Common myeloid progenitor, CD34-positive (primary cell): Measurements from ENCODE around the gene NCKAP5L.

Source experiments
- CTCF ChIA-PET: fragments of 350-600 bp; sonication (Branson Sonifier 250); formaldehyde crosslinking; loops from one replicate; lab custom pipeline; 2021; ENCODE audit warnings: antibody characterized with exemption; lab: Charles Lee
- POLR2A ChIA-PET: fragments of 350-600 bp; sonication (Branson Sonifier 250); formaldehyde crosslinking; loops from one replicate; lab custom pipeline; 2021; ENCODE audit warnings: antibody characterized with exemption; lab: Charles Lee
- DNase-seq, 3 donors: peaks; one replicate each; pipeline versions ENCODE4 v3.0.0 to v3.0.0-alpha.2; 2013
- H3K27ac ChIP-seq, 2 experiments: 1 replicate in 1 of 2; 2 replicates in 1 of 2; pipeline ENCODE4 v1.7.0; 2013; ENCODE audit warnings: inconsistent platforms in 2 of 2, low read length in 2 of 2, mild to moderate bottlenecking in 2 of 2, low read depth in 1 of 2, moderate library complexity in 1 of 2; ENCODE audit not compliant: severe bottlenecking in 2 of 2, insufficient read depth in 1 of 2, poor library complexity in 1 of 2
- H3K27me3 ChIP-seq, 5 experiments: replicated peaks in 2 of 5; 1 replicate in 3 of 5; 2 replicates in 2 of 5; pipeline versions ENCODE4 v1.6.1 to v1.7.0; 2013; ENCODE audit warnings: low read length in 4 of 5, mild to moderate bottlenecking in 2 of 5, moderate library complexity in 2 of 5, inconsistent platforms in 1 of 5; ENCODE audit not compliant: insufficient read depth in 5 of 5, control insufficient read depth in 4 of 5
- H3K36me3 ChIP-seq, 4 experiments: 1 replicate in 2 of 4; 2 replicates in 2 of 4; pipeline versions ENCODE4 v1.6.1 to v1.7.0; 2013; ENCODE audit warnings: low read length in 3 of 4, control low read depth in 1 of 4, mild to moderate bottlenecking in 1 of 4; ENCODE audit not compliant: control insufficient read depth in 4 of 4, insufficient read depth in 4 of 4
- H3K4me1 ChIP-seq, 4 experiments: 1 replicate in 3 of 4; 2 replicates in 1 of 4; pipeline versions ENCODE4 v1.6.1 to v1.7.1; 2013; ENCODE audit warnings: low read length in 3 of 4, mild to moderate bottlenecking in 3 of 4, control low read depth in 1 of 4, inconsistent platforms in 1 of 4, moderate library complexity in 1 of 4; ENCODE audit not compliant: control insufficient read depth in 4 of 4, insufficient read depth in 4 of 4; ENCODE audit errors: control extremely low read depth in 1 of 4
- H3K4me3 ChIP-seq, 7 experiments: 1 replicate in 4 of 7; 2 replicates in 3 of 7; pipeline versions ENCODE4 v1.5.1 to v1.7.0; 2013; ENCODE audit warnings: mild to moderate bottlenecking in 7 of 7, low read length in 6 of 7, moderate library complexity in 6 of 7, inconsistent platforms in 2 of 7, low read depth in 2 of 7, control low read depth in 1 of 7; ENCODE audit not compliant: insufficient read depth in 4 of 7, control insufficient read depth in 1 of 7; ENCODE audit errors: extremely low read depth in 1 of 7
- H3K9me3 ChIP-seq, 5 experiments: 1 replicate in 4 of 5; 2 replicates in 1 of 5; pipeline versions ENCODE4 v1.6.1 to v1.7.1; 2013; ENCODE audit warnings: low read length in 4 of 5, mild to moderate bottlenecking in 2 of 5, inconsistent platforms in 1 of 5, low read depth in 1 of 5, moderate library complexity in 1 of 5; ENCODE audit not compliant: control insufficient read depth in 4 of 5, insufficient read depth in 2 of 5; ENCODE audit errors: control extremely low read depth in 1 of 5
- WGBS: methylation state at CpG from one replicate; pipeline ENCODE4 v1.1.5; 2013; ENCODE audit not compliant: insufficient coverage; 5-methylcytosine and 5-hydroxymethylcytosine counted together

Gene NCKAP5L

GRCh38 chr12:49748306-49748705 is 79.9 kb downstream of the NCKAP5L start:
- Histone ChIP-seq H3K4me3 (no peak overlapping the region), H3K27me3 (no peaks in the 10 kb centered on the region), H3K4me1 (peaks cover 3 to 31% (median 6%) of the 10 kb centered on the region in 4 experiments), H3K9me3 (no peaks in the 10 kb centered on the region), H3K36me3 (peaks cover 6 to 32% (median 13%) of the 10 kb centered on the region in 4 experiments), H3K27ac (no peak overlapping the region)
- CTCF ChIA-PET: interaction anchor here (0.7 to 7.5 kb wide), 7 partner anchors 9 to 110 kb away, joined by 3 to 64 read pairs (median 4); no protein-coding TSS in a partner anchor
- POLR2A ChIA-PET: interaction anchor here (0.6 to 1.1 kb wide), 3 partner anchors 8 to 14 kb away, joined by 3 to 4 read pairs (median 3); no protein-coding TSS in a partner anchor
- DNase-seq: no peak
- no CpG with 5 or more reads among the region's 1 CpG for WGBS

DNA sequence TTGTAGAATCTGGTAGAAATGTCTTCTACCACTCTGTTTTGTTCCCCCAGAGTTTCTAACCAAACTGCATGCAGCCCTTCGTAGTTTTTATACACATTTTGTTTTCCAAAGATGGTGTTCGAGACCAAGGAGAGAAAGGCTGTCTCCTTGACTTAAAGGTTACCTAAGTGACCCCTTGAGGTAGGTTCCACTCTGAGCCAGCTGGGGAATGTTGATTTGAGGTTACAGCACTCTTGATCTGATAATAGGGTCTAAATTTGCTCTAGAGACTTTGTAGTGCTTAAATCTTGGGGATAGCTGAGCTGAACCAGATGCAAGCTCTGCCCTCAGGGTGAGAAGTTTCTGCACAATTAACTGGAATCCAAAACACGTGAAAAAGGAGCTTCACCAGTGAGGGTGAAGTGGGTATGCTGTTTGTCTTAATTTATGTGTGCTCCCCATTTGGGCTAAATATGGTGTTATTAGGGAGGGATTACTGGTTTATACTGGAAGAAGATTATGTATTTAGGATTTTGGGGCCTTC is 83.8 kb downstream of the NCKAP5L start:
- Histone ChIP-seq H3K27me3 (no peaks in the 10 kb centered on the region), H3K9me3 (no peaks in the 10 kb centered on the region), H3K4me1 (peaks cover 12 to 36% (median 21%) of the 10 kb centered on the region in 4 experiments), H3K36me3 (peaks cover 0 to 13% (median 5%) of the 10 kb centered on the region in 4 experiments), H3K4me3 (no peak overlapping the region), H3K27ac (peak overlapping the region in 1 of 2 experiments; percentile 49)
- WGBS: 92% methylated on average over 2 of the region's 3 CpGs
- CTCF ChIA-PET: interaction anchor here (0.6 to 7.5 kb wide), 4 partner anchors 10 to 36 kb away, joined by 3 to 64 read pairs (median 14); no protein-coding TSS in a partner anchor
- POLR2A ChIA-PET: interaction anchor here (0.9 to 1.0 kb wide), 2 partner anchors 11 to 84 kb away, joined by 3 to 4 read pairs; partner anchors contain the start of gene NCKAP5L
- no peak for DNase-seq

DNA sequence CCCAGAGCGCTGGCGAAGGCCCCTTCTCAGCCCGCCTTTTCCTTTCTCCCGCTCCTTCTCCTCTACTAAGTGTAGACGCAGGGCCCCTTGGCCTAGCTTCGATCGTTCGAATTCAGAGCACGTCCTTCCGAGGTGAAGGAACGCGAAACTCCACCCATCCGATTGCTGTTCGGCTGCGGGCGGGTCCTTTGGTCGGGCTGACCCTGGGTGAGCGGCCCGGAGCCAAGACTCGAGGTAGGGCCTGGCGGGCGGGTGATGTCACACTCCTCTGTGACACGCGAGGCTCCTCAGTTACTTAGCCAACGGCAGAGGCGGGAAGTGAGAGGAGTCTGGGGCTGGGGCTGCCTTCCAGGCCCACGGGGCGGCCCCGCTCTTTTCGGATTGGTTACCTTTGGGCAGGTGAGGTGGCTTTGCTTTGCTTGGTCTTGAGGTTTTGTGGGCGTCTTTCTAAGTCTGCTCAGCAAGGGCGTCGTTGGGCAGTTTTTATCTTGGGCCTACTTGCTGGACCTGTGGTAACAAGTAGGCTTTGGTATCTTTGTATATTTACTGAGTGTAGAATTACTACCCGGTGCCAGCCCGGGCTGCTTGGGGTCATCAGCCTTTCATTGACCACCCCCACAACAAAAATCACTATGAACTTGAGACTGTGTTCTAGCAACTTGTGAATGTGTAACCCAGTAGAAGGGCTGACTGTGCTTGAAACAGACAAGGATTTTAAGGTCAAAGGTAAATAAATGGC is 86.2 kb downstream of the NCKAP5L start:
- POLR2A ChIA-PET: interaction anchor here (0.6 to 1.7 kb wide), 14 partner anchors 12 to 217 kb away, joined by 3 to 10 read pairs (median 4); no protein-coding TSS in a partner anchor
- peak overlapping the region; percentile 62 to 94 (median 81) for H3K4me3 ChIP-seq
- H3K36me3 ChIP-seq: peaks cover 0 to 13% (median 3%) of the 10 kb centered on the region in 4 experiments
- CTCF ChIA-PET: interaction anchor here (0.6 to 3.3 kb wide), 25 partner anchors 10 to 108 kb away, joined by 3 to 13 read pairs (median 5); no protein-coding TSS in a partner anchor
- H3K4me1 ChIP-seq: peaks cover 12 to 34% (median 21%) of the 10 kb centered on the region in 4 experiments
- H3K9me3 ChIP-seq: no peaks in the 10 kb centered on the region
- H3K27me3 ChIP-seq: no peaks in the 10 kb centered on the region
- whole genome bisulfite sequencing: 0% methylated on average over 30 of the region's 35 CpGs
- peak; percentile 86 to 93 (median 91) for DNase-seq
- peak overlapping the region; percentile 96 to 99 for H3K27ac ChIP-seq
